PC-3 (cell line): ENCODE measurements around the gene CARD16.
"Not testable (repeated sequence)": the region's sequence is repeated elsewhere in the genome, so short reads cannot be mapped to it uniquely, and the experiment has no call there.

Experiments used
- EZH2 ChIP-seq: fragments of 300-600 bp; sonication (generic); IDR thresholded peaks from one replicate; pipeline ENCODE4 v1.6.1; 2017; ENCODE audit warnings: antibody characterized with exemption, mild to moderate bottlenecking, low read length; ENCODE audit not compliant: unreplicated experiment
- TF ChIP-seq, protein P1 (sequence below): fragments of 300-600 bp; sonication (generic); conservative IDR thresholded peaks from 2 replicates; pipeline ENCODE4 v1.5.1; 2017; ENCODE audit warnings: antibody characterized with exemption, low read depth, mild to moderate bottlenecking, low read length

DNA sequence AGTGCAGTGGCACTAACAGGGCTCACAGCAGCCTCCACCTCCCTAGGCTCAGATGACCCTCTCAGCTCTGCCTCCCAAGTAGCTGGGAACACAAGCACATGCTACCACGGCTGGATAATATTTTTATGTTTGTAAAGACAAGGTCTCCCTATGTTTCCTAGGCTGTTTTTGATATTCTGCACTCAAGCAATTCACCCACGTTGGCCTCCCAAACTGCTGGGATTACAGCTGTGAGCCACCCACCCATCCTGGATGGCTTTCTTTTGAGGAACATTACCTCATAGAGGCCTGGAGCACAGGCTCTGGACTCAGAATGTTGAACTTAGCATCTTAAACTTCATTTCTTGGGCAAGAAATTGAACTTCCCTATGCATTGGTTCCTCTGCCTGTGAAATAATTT lies 26.9 kb upstream of the CARD16 start:
- TF ChIP-seq, protein P1, sequence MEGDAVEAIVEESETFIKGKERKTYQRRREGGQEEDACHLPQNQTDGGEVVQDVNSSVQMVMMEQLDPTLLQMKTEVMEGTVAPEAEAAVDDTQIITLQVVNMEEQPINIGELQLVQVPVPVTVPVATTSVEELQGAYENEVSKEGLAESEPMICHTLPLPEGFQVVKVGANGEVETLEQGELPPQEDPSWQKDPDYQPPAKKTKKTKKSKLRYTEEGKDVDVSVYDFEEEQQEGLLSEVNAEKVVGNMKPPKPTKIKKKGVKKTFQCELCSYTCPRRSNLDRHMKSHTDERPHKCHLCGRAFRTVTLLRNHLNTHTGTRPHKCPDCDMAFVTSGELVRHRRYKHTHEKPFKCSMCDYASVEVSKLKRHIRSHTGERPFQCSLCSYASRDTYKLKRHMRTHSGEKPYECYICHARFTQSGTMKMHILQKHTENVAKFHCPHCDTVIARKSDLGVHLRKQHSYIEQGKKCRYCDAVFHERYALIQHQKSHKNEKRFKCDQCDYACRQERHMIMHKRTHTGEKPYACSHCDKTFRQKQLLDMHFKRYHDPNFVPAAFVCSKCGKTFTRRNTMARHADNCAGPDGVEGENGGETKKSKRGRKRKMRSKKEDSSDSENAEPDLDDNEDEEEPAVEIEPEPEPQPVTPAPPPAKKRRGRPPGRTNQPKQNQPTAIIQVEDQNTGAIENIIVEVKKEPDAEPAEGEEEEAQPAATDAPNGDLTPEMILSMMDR = not testable (repeated sequence)
- TF ChIP-seq EZH2 = not testable (repeated sequence)
